NCI-H2081 (cell line): ENCODE results near the gene KCNH1.
A peak's percentile ranks its signal among the peaks of the same experiment; 100 is the strongest.
"Not testable (repeated sequence)": the region's sequence is repeated elsewhere in the genome, so short reads cannot be mapped to it uniquely, and the experiment has no call there.

Experiments used
- DNase-seq, 2 experiments: peaks; one replicate each; lab custom pipeline; 2025; lab: John Stamatoyannopoulos, UW

The KCNH1 gene

GRCh38 chr1:211007830-211008229 is 126.1 kb downstream of the KCNH1 start:
- DNase-seq: no peak

GRCh38 chr1:210995931-210996330 is 138.0 kb downstream of the KCNH1 start:
- DNase-seq: not testable (repeated sequence)

GRCh38 chr1:210992837-210993236 is 141.1 kb downstream of the KCNH1 start:
- no peak for DNase-seq

DNA sequence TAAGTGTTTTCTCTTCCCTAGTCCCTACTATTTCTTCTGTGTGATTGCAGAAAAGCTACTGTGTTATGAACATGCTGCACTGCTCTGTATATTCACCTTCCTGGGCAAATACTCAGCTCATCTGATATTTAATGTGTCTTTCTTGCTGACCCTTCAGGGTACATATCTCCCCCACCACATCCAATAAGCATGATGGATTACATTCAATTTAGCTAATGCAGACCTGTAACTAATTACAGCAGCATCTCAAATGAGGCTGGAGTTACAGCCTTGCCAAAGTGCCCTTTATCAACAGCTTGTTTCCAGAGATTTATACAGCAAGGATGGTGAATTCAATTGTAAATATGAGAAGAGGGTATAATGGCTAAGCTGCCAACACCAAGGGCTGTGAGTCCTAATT is 144.0 kb downstream of the KCNH1 start:
- DNase-seq: no peak

GRCh38 chr1:210981490-210981889 is 152.5 kb downstream of the KCNH1 start:
- DNase-seq: no peak

DNA sequence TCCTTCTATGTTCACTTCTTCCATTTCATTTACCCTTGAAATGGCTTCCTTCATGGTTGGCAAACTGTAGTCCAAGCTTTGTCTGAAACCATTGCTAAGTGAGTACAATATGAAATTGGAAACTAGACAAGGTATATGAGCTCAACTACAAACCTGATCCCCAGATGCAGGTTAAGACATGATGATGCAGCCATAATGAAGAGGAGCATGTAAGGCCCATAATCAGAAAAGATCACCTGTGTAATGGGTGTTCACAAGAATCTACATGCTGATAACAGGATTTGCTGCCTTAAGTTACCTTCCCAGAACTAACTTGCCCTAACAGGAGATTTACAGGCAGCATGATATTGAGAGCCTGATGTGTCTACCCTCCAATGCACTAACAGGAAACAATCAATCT is 153.9 kb downstream of the KCNH1 start:
- no peak for DNase-seq

DNA sequence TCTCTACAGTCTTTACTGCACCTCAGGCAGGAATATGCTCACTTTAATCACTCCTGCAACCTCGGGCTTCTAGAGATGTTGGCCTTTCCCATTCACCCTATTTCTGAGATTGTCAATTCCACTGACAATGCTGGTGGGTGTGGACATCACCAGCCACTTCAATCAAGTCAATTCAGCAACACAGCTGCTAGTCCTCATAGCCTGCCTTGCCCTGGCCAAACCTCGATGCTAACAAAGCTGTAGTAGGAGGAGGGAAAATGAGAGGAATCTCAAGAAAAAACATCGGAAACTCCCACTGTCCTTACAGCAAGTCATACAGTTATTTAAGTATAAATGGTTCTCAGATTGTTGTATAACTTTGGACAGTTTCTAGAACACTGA is 155.0 kb downstream of the KCNH1 start:
- DNase-seq: no peak

- DNase-seq: no peak
These were observed 155.5 kb downstream of the KCNH1 start for GRCh38 chr1:210978316-210978973.

GRCh38 chr1:210951279-210951678 is 182.7 kb downstream of the KCNH1 start:
- no peak for DNase-seq

DNA sequence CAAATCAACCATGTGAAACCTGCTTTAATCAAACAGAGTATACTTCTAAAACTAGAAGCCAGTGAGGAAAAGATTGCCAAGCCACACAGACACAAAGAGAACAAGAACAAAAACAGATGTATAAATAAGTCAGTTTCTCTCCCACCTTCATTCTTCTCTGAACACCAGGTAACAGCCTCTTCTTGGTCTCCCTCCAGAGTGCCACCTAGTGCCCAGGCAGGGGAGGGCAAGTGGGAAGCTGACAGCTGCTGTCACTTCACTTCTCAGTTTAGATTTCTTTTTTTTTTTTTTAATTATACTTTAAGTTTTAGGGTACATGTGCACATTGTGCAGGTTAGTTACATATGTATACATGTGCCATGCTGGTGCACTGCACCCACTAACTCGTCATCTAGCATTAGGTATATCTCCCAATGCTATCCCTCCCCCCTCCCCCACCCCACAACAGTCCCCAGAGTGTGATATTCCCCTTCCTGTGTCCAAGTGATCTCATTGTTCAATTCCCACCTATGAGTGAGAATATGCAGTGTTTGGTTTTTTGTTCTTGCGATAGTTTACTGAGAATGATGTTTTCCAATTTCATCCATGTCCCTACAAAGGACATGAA is 183.9 kb downstream of the KCNH1 start:
- DNase-seq: peak; percentile 8 to 15

GRCh38 chr1:210949489-210949888 is 184.5 kb downstream of the KCNH1 start:
- no peak for DNase-seq

- no peak for DNase-seq
These were observed 184.9 kb downstream of the KCNH1 start for GRCh38 chr1:210949039-210949438.

DNA sequence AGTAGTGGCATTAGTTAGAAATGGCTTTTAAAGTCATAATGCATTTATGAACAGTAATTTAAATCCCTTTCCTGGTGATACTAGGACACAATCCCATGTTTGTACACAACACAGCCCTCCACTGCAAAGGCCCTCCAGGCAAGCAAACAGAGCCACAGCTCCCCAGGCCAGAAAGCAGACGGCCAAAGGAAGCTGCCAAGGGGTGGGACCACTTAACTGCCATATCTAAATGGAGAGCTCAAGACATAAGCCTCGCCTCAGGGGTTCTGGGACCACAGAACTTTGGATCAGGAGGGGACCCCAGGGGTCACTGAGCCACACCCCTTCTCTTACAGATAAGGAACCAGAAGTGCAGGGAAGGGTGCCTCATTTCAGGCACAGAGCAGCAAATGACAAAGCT is 189.7 kb downstream of the KCNH1 start:
- no peak for DNase-seq

GRCh38 chr1:210942513-210942912 is 191.4 kb downstream of the KCNH1 start:
- DNase-seq: no peak

GRCh38 chr1:210940081-210940617 is 193.8 kb downstream of the KCNH1 start:
- DNase-seq: no peak

DNA sequence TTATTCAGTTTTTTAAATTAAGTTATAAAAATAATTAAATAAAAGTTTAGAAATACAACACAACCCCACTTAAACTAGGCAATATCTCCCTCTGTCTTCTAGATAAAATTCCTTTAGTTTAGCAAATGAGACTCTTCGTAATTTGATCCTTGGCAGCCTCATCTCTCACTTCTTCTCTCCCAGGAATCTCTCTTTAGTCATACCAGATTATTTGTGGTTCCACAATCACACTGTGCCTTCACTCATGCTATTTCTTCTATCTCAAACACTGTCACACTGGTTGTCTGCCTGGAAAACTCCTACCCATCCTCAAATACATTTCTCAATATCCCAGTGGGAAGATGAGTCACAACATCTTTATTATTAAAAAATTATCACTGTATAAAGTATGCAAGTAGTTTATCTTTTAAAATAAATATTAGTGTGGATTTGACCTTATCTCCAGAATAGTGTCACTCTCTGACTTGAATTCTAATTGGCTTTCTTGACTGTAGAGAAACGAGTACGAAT is 195.5 kb downstream of the KCNH1 start:
- DNase-seq: no peak

GRCh38 chr1:210937846-210938245 is 196.1 kb downstream of the KCNH1 start:
- DNase-seq: no peak

GRCh38 chr1:210935905-210936304 is 198.0 kb downstream of the KCNH1 start:
- DNase-seq: no peak

DNA sequence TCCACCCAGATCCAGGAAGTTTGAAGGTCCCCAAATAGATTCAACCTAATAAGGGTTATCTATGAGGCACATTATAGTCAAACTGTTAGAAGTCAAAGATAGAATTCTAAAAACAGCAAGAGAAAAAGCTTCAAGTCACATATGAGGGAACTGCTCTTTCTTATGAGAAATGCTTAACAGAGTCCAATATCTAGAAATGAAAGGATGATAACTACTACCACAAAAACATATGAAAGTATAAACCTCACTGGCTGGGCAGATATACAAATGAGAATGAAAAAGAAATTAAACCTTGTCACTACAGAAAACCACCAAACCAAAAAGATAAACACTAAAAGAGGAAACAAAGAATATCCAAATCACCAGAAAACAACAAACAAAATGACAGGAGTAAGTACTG is 201.8 kb downstream of the KCNH1 start:
- no peak for DNase-seq

- no peak for DNase-seq
These were observed 211.3 kb downstream of the KCNH1 start for GRCh38 chr1:210922666-210923065.

DNA sequence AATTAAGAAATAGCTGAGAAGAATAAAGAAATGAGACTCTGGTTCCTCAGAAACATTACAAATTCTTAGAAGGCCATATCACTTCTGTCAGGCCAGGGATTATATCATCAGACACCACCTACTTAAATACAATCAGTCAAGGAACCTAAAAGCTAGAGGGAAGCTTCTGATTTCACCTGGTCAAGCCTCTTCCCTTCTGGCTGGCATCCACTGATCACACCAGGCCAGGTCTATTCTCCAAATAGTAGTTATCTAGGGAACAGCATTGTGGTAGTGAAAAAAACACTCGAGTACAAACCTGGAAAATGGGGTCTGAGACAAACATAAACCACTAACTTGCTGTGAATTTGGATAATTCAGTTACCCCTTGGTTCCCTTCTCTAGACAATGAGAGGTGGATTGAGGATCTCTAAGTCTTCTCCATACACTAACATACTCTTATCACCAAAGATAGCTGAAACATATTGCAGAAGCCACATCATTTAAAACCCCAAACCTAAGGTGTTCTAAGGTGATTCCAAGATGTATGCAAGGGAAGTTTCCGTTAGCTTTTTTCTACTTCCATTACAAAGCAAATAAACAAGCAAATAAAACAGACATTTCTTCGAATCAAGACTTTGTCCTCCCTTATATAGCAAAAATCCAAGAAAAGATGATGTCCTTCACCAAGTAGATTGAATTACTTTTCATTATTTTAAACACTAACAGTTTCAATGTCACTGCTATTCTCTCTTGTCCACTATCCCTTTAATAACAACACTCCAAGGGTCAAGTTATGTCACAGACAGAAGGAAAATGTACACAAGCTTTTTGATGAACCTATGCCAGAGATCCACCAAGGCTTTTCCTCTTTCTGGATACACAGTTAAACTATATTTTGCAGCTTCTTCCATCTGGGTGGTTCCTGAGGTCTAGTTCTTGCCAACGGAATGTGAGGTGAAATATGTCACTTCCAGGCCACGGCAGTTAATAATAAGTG is 212.9 kb downstream of the KCNH1 start:
- no peak for DNase-seq

DNA sequence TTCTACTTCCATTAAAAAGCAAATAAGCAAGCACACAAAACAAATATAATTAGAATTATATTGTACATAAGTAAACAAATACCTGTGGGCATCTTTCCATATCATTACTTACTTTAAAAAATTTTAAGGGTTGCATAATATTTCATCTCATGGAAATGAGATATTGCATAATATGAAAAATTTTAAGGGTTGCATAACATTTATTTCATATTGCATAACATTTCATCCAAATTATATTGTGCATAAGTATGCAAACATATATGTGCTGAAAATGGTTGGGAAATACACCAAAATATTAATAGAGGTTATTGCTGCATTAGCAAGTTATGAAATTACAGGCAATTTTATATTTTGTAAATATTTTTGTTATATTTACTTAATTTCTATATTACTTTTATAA is 213.7 kb downstream of the KCNH1 start:
- DNase-seq: no peak
